CD14-positive monocyte (primary cell): Measurements from ENCODE around the gene POLR1B. TPM values are rescaled to one million over a fixed set of nuclear protein-coding genes. Genes with fewer than 3 reads are reported as not detected.

ENCODE experiments used
- DNase-seq, 3 donors: peaks; one replicate each; pipeline ENCODE4 v3.0.0-alpha.2; 2011 to 2022
- H2AFZ ChIP-seq: 2 replicates; pipeline ENCODE4 v1.6.0; 2012; ENCODE audit warnings: mild to moderate bottlenecking, low read depth, low read length, inconsistent platforms; ENCODE audit not compliant: insufficient read depth, poor library complexity, severe bottlenecking
- H3K27ac ChIP-seq, 2 donors: 1 replicate in 1 of 2; 2 replicates in 1 of 2; pipeline ENCODE4 v1.5.1; 2012 to 2013; ENCODE audit warnings: low read length in 2 of 2, control low read depth in 1 of 2, inconsistent platforms in 1 of 2, low read depth in 1 of 2, mild to moderate bottlenecking in 1 of 2
- H3K27me3 ChIP-seq, 2 donors: one replicate each; pipeline versions ENCODE4 v1.6.0 to v1.6.1; 2011 to 2013; ENCODE audit warnings: low read length in 2 of 2; ENCODE audit not compliant: control insufficient read depth in 2 of 2, insufficient read depth in 2 of 2
- H3K36me3 ChIP-seq, 2 donors: replicated peaks in 1 of 2; 1 replicate in 1 of 2; 2 replicates in 1 of 2; pipeline versions ENCODE4 v1.5.1 to v1.6.1; 2012 to 2013; ENCODE audit warnings: low read length in 2 of 2, control low read depth in 1 of 2, inconsistent platforms in 1 of 2, mild to moderate bottlenecking in 1 of 2; ENCODE audit not compliant: insufficient read depth in 2 of 2, control insufficient read depth in 1 of 2
- H3K4me1 ChIP-seq, 2 donors: 1 replicate in 1 of 2; 2 replicates in 1 of 2; pipeline versions ENCODE4 v1.5.1 to v1.6.1; 2012 to 2013; ENCODE audit warnings: low read length in 2 of 2, control low read depth in 1 of 2, inconsistent platforms in 1 of 2, mild to moderate bottlenecking in 1 of 2, moderate library complexity in 1 of 2; ENCODE audit not compliant: insufficient read depth in 2 of 2, control insufficient read depth in 1 of 2
- H3K4me2 ChIP-seq: replicated peaks from 2 replicates; pipeline ENCODE3; 2012; ENCODE audit warnings: low read length, moderate library complexity, mild to moderate bottlenecking; ENCODE audit not compliant: poor library complexity, severe bottlenecking; ENCODE audit errors: extremely low read depth
- H3K4me3 ChIP-seq, 3 experiments: fragments of 200-600 bp in 1 of 3; sonication (generic) in 1 of 3; replicated peaks in 1 of 3; 1 replicate in 2 of 3; 2 replicates in 1 of 3; pipeline ENCODE4 v1.5.1; 2011 to 2013; ENCODE audit warnings: low read length in 3 of 3, mild to moderate bottlenecking in 3 of 3, control low read depth in 2 of 3, low read depth in 2 of 3, inconsistent platforms in 1 of 3, moderate library complexity in 1 of 3
- H3K79me2 ChIP-seq: 2 replicates; pipeline ENCODE4 v1.6.0; 2012; ENCODE audit warnings: mild to moderate bottlenecking, control low read depth, inconsistent platforms, low read length, moderate library complexity; ENCODE audit not compliant: insufficient read depth
- H3K9ac ChIP-seq: 2 replicates; pipeline ENCODE4 v1.6.0; 2017; ENCODE audit warnings: low read length, mild to moderate bottlenecking; ENCODE audit not compliant: insufficient read depth, poor library complexity, severe bottlenecking
- H3K9me3 ChIP-seq, 2 donors: replicated peaks in 1 of 2; 1 replicate in 1 of 2; 2 replicates in 1 of 2; pipeline versions ENCODE4 v1.5.1 to v1.6.1; 2012 to 2013; ENCODE audit warnings: low read length in 2 of 2, control low read depth in 1 of 2; ENCODE audit not compliant: control insufficient read depth in 1 of 2, insufficient read depth in 1 of 2
- H4K20me1 ChIP-seq: 2 replicates; pipeline ENCODE4 v1.6.0; 2012; ENCODE audit warnings: mild to moderate bottlenecking, low read length, control low read depth, moderate library complexity; ENCODE audit not compliant: insufficient read depth
- H3K27ac Mint-ChIP-seq, 7 donors: one replicate each; pipeline ENCODE4 v1.8.0; 2020; ENCODE audit warnings: mild to moderate bottlenecking in 7 of 7, mixed read lengths in 7 of 7, moderate library complexity in 6 of 7, inconsistent platforms in 2 of 7
- H3K27me3 Mint-ChIP-seq, 3 donors: one replicate each; pipeline ENCODE4 v1.8.0; 2021 to 2022; ENCODE audit warnings: low read depth in 3 of 3, mild to moderate bottlenecking in 3 of 3, mixed read lengths in 3 of 3, moderate library complexity in 3 of 3, inconsistent platforms in 1 of 3
- H3K36me3 Mint-ChIP-seq, 2 donors: one replicate each; pipeline ENCODE4 v1.8.0; 2020; ENCODE audit warnings: mixed read lengths in 2 of 2, inconsistent platforms in 1 of 2, mild to moderate bottlenecking in 1 of 2
- H3K4me1 Mint-ChIP-seq: one replicate; pipeline ENCODE4 v1.8.0; 2020; ENCODE audit warnings: mild to moderate bottlenecking, mixed read lengths
- H3K4me3 Mint-ChIP-seq, 2 donors: one replicate each; pipeline ENCODE4 v1.8.0; 2020; ENCODE audit warnings: mild to moderate bottlenecking in 2 of 2, mixed read lengths in 2 of 2, moderate library complexity in 1 of 2
- H3K9me3 Mint-ChIP-seq, 7 donors: one replicate each; pipeline ENCODE4 v1.8.0; 2020 to 2022; ENCODE audit warnings: mixed read lengths in 7 of 7, mild to moderate bottlenecking in 6 of 7, moderate library complexity in 6 of 7, inconsistent platforms in 2 of 7
- WGBS: methylation state at CpG from one replicate; pipeline ENCODE4 v1.1.5; 2013; ENCODE audit warnings: missing lambda C conversion rate; ENCODE audit not compliant: insufficient coverage; 5-methylcytosine and 5-hydroxymethylcytosine counted together
- intact Hi-C, 2 donors: fragments of 100-400 bp; cut with micrococcal nuclease; formaldehyde crosslinking; loops; one replicate each; pipeline versions ENCODE4 v1.15.0 to v1.15.1; 2023
- polyA plus RNA-seq, 3 donors: library from polyadenylated mRNA; depleted of rRNA in 1 of 3; unstranded in 2 of 3; stranded (reverse) in 1 of 3; fragments of 300-500 nt in 2 of 3; fragments of >200 nt in 1 of 3; fragmentation: Illumina TruSeq in 2 of 3; gene quantifications; 1 replicate in 2 of 3; 2 replicates in 1 of 3; pipeline ENCODE4 v1.2.3, GENCODE V29; 2012 to 2021
- TF ChIP-seq, protein P1 (sequence below): fragments of 200-600 bp; IDR thresholded peaks from one replicate; pipeline ENCODE4 v1.8.0; 2022; ENCODE audit warnings: antibody characterized with exemption, mild to moderate bottlenecking

Gene POLR1B
- polyA plus RNA-seq, 3 donors, result 5.2 to 6.3 (median 5.3) TPM

DNA sequence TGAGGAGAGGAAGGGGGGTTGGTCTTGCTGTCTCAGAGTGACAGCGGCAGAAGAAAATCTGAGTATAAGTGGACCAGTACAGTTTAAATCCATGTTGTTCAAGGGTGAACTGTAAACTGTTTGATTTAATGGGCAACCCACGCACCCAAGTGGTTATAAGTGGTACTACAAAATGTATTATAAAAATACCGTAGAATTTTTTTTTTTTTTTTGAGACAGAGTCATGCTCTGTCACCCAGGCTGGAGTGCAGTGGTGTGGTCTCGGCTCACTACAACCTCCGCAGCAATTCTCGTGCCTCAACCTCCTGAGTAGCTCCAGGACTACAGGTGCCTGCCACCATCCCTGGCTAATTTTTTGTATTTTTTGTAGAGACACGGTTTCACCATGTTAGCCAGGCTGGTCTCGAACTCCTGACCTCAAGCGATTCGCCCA, 40.1 kb downstream of the POLR1B start:
- Histone ChIP-seq H3K27ac (no peak overlapping the region), H3K27me3 (no peaks in the 10 kb centered on the region), H3K9me3 (no peaks in the 10 kb centered on the region), H3K4me1 (peaks cover 24 to 27% of the 10 kb centered on the region in 2 donors), H3K4me2 (no peak overlapping the region), H2AFZ (no peak overlapping the region), H3K9ac (no peak overlapping the region), H3K4me3 (no peak overlapping the region), H3K36me3 (peaks cover 7 to 15% of the 10 kb centered on the region in 2 donors), H4K20me1 (no peaks in the 10 kb centered on the region), H3K79me2 (peaks cover 11% of the 10 kb centered on the region)
- Mint-ChIP-seq H3K27ac (peak overlapping the region in 5 of 7 donors; percentile 25 to 68 (median 51)), H3K27me3 (peaks cover 0 to 3% (median 0%) of the 10 kb centered on the region in 3 donors), H3K9me3 (peaks cover 0 to 5% (median 0%) of the 10 kb centered on the region in 7 donors), H3K4me1 (peaks cover 41% of the 10 kb centered on the region), H3K4me3 (no peak overlapping the region), H3K36me3 (peaks cover 14 to 19% of the 10 kb centered on the region in 2 donors)
- TF ChIP-seq, protein P1, sequence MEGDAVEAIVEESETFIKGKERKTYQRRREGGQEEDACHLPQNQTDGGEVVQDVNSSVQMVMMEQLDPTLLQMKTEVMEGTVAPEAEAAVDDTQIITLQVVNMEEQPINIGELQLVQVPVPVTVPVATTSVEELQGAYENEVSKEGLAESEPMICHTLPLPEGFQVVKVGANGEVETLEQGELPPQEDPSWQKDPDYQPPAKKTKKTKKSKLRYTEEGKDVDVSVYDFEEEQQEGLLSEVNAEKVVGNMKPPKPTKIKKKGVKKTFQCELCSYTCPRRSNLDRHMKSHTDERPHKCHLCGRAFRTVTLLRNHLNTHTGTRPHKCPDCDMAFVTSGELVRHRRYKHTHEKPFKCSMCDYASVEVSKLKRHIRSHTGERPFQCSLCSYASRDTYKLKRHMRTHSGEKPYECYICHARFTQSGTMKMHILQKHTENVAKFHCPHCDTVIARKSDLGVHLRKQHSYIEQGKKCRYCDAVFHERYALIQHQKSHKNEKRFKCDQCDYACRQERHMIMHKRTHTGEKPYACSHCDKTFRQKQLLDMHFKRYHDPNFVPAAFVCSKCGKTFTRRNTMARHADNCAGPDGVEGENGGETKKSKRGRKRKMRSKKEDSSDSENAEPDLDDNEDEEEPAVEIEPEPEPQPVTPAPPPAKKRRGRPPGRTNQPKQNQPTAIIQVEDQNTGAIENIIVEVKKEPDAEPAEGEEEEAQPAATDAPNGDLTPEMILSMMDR, result peak; percentile 75
- 50% methylated on average over 8 of the region's 10 CpGs for WGBS
- peak; percentile 36 to 64 (median 51) for DNase-seq
- intact Hi-C loops, result loop anchor here (5.0 kb wide), 2 partner anchors 100 to 525 kb away; partner anchors contain the start of genes TMEM87B (in 1 of the 2) and TTL (in 1 of the 2)

- Mint-ChIP-seq H3K4me3 (peak overlapping the region; percentile 92 to 97), H3K27ac (peak overlapping the region; percentile 97 to 100 (median 99)), H3K36me3 (peaks cover 22 to 28% of the 10 kb centered on the region in 2 donors), H3K27me3 (peaks cover 0 to 3% (median 0%) of the 10 kb centered on the region in 3 donors), H3K9me3 (peaks cover 0 to 5% (median 0%) of the 10 kb centered on the region in 7 donors), H3K4me1 (peaks cover 49% of the 10 kb centered on the region)
- peak in 1 of 3 donors; percentile 20 for DNase-seq
- H3K9me3 ChIP-seq, result no peaks in the 10 kb centered on the region
- peak overlapping the region; percentile 95 for H2AFZ ChIP-seq
- H3K4me1 ChIP-seq, result peaks cover 24 to 27% of the 10 kb centered on the region in 2 donors
- H3K4me3 ChIP-seq, result peak overlapping the region; percentile 44 to 80 (median 70)
- TF ChIP-seq, protein P1, result no peak
- peaks cover 7 to 25% of the 10 kb centered on the region in 2 donors for H3K36me3 ChIP-seq
- 52% methylated on average over 15 of the region's 19 CpGs for WGBS
- no peaks in the 10 kb centered on the region for H3K27me3 ChIP-seq
- H3K9ac ChIP-seq, result peak overlapping the region; percentile 76
- intact Hi-C loops, result loop anchor here (2.0 to 5.0 kb wide), 3 partner anchors 41 to 526 kb away; partner anchors contain the start of genes POLR1B (in 1 of the 2), TMEM87B (in 1 of the 2) and TTL (in 1 of the 2)
- peak overlapping the region; percentile 81 for H3K4me2 ChIP-seq
- H3K27ac ChIP-seq, result peak overlapping the region; percentile 89 to 99
- H3K79me2 ChIP-seq, result peaks cover 11% of the 10 kb centered on the region
- H4K20me1 ChIP-seq, result no peaks in the 10 kb centered on the region
Measured at GRCh38 chr2:112583497-112584133, 41.4 kb downstream of the POLR1B start.
